Measurements from ENCODE around the gene QSER1. TPM values are rescaled to one million over a fixed set of nuclear protein-coding genes. Genes with fewer than 3 reads are reported as not detected.
"Not testable (repeated sequence)": the region's sequence is repeated elsewhere in the genome, so short reads cannot be mapped to it uniquely, and the experiment has no call there.

The QSER1 gene
- total RNA-seq, 2 donors from 2014 or later = 14.1 to 15.2 TPM

GRCh38 chr11:32884023-32884422 is 8.6 kb upstream of the QSER1 start:
- Mint-ChIP-seq H3K9me3 (no peaks in the 10 kb centered on the region), H3K36me3 (ENCODE audit: low read depth) (no peaks in the 10 kb centered on the region), H3K27ac (no peak overlapping the region), H3K4me3 (no peak overlapping the region), H3K27me3 (peaks cover 5% of the 10 kb centered on the region), H3K4me1 (no peaks in the 10 kb centered on the region)
- no peak for ATAC-seq (replicated peaks)

DNA sequence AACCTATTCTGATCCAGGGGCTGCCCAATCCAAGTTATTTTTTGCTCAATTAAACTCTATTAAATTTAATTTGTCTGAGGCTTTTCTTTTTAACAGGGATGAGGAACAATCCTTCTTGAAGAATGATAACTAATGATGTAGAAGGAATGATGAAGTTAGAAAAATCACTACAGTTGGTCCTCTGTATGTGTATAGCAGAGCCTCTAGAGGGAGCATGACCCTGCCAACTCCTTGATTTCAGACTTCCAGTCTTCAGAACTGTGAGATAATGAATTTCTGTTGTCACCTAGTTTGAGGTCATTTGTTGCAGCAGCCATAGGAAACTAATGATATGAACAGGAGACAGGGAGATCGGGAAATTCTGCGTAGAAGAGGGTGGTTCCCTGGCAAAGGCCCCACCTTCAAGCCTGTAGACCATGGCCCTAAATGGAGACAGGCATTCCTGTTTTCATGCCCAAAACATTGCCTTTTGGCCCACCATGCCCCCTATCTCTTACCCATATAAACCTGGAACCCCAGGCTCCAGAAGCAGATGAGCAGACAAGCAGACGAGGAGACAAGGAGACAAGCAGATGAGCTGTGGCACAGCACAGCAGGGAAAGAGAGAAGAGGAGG is 7.7 kb upstream of the QSER1 start:
- ATAC-seq (replicated peaks) = no peak
- H3K4me3 Mint-ChIP-seq = no peak overlapping the region
- H3K27me3 Mint-ChIP-seq = peaks cover 4% of the 10 kb centered on the region
- H3K27ac Mint-ChIP-seq = no peak overlapping the region
- no peaks in the 10 kb centered on the region for H3K9me3 Mint-ChIP-seq
- H3K36me3 Mint-ChIP-seq (ENCODE audit: low read depth) = no peaks in the 10 kb centered on the region
- no peaks in the 10 kb centered on the region for H3K4me1 Mint-ChIP-seq

- Mint-ChIP-seq H3K9me3 (no peaks in the 10 kb centered on the region), H3K4me3 (no peak overlapping the region), H3K36me3 (ENCODE audit: low read depth) (no peaks in the 10 kb centered on the region), H3K27ac (no peak overlapping the region), H3K27me3 (peaks cover 4% of the 10 kb centered on the region), H3K4me1 (no peaks in the 10 kb centered on the region)
- ATAC-seq (replicated peaks) = no peak
Observed at GRCh38 chr11:32885556-32885955, 7.1 kb upstream of the QSER1 start.

DNA sequence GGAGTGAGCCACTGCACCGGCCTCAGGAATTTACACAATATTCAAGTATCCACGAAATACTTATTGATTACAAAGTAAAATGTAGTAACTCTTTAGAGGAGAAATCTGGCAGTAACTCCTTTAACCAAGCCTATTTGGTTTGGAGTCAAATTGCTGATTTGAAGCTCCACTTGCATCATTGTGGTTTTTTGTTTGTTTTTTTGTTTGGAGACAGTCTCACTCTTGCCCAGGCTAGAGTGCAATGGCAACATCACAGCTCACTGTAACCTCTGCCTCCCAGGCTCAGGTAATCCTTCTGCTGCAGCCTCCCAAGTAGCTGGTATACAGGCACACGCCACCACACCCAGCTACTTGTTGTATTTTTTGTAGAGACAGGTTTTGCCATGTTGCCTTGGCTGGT is 6.4 kb upstream of the QSER1 start:
- Mint-ChIP-seq H3K36me3 (ENCODE audit: low read depth) (no peaks in the 10 kb centered on the region), H3K27ac (no peak overlapping the region), H3K4me3 (no peak overlapping the region), H3K4me1 (no peaks in the 10 kb centered on the region), H3K27me3 (peaks cover 4% of the 10 kb centered on the region), H3K9me3 (no peaks in the 10 kb centered on the region)
- no peak for ATAC-seq (replicated peaks)

GRCh38 chr11:32887707-32888383 is 4.8 kb upstream of the QSER1 start:
- H3K36me3 Mint-ChIP-seq (ENCODE audit: low read depth) = not testable (repeated sequence)

DNA sequence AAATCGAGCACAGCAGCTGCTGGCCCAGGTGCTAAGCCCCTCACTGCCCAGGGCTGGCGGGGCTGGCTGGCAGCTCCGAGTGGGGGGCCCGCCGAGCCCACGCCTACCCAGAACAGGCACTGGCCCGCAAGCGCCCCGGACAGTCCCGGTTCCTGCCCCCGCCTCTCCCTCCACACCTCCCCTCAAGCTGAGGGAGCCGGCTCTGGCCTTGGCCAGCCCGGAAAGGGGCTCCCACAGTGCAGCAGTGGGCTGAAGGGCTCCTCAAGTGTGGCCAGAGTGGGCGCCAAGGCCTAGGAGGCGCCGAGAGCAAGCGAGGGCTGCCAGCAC is 4.3 kb upstream of the QSER1 start:
- H3K4me1 Mint-ChIP-seq; H3K36me3 Mint-ChIP-seq (ENCODE audit: low read depth); H3K4me3 Mint-ChIP-seq; ATAC-seq (replicated peaks); H3K9me3 Mint-ChIP-seq; H3K27ac Mint-ChIP-seq; H3K27me3 Mint-ChIP-seq: not testable (repeated sequence)

More at GRCh38 chr11:32887707-32888383, 4.8 kb upstream of the QSER1 start:
- H3K4me3 Mint-ChIP-seq; H3K27ac Mint-ChIP-seq; H3K9me3 Mint-ChIP-seq; H3K27me3 Mint-ChIP-seq; ATAC-seq (replicated peaks); H3K4me1 Mint-ChIP-seq: not testable (repeated sequence)

DNA sequence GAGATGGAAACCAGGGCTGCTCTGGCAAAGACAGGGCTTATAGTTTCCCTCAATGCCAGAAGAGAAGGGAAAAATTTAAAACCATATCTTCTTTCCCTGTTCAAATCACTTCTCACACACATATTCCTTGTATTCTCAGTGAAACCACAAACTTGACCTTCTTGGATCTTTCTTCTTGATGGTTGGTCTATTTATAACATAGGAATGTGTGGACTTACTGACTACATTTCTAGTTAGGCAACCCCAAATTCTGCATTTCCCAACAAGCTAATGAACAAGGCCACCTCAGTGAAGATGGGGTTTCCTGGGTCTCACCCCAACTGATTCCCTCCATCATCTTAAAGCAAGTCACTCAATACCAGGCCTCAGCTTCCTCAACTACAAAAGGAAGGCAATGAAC is 3.8 kb upstream of the QSER1 start:
- no peak overlapping the region for H3K4me3 Mint-ChIP-seq
- H3K9me3 Mint-ChIP-seq = no peaks in the 10 kb centered on the region
- no peak overlapping the region for H3K27ac Mint-ChIP-seq
- no peaks in the 10 kb centered on the region for H3K27me3 Mint-ChIP-seq
- H3K36me3 Mint-ChIP-seq (ENCODE audit: low read depth) = peaks cover 6% of the 10 kb centered on the region
- ATAC-seq (replicated peaks) = no peak
- H3K4me1 Mint-ChIP-seq = peaks cover 10% of the 10 kb centered on the region

GRCh38 chr11:32890843-32891656 is 1.6 kb upstream of the QSER1 start:
- Mint-ChIP-seq H3K4me1 (peaks cover 16% of the 10 kb centered on the region), H3K27ac (peak overlapping the region; percentile 97), H3K27me3 (no peaks in the 10 kb centered on the region), H3K9me3 (no peaks in the 10 kb centered on the region), H3K36me3 (ENCODE audit: low read depth) (peaks cover 6% of the 10 kb centered on the region), H3K4me3 (peak overlapping the region; percentile 88)
- ATAC-seq (replicated peaks) = no peak

- peaks cover 16% of the 10 kb centered on the region for H3K4me1 Mint-ChIP-seq
- peak; percentile 30 for ATAC-seq (replicated peaks)
Observed at GRCh38 chr11:32891657-32892354, 805 bp upstream of the QSER1 start.

DNA sequence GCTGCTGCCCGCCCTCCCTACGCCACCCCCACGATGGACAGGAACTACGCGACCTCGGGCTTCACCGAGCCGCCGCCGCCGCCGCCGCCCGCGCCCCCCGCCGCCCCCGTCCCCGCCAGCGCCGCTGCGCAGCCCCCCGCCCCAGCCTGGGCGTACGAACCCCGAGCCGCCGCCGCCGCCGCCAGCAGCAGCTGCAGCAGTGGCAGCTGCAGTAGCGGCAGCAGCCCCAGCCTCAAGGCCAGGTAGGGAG is 407 bp downstream of the QSER1 start:
- Mint-ChIP-seq H3K9me3 (no peaks in the 10 kb centered on the region), H3K4me1 (peaks cover 23% of the 10 kb centered on the region), H3K36me3 (ENCODE audit: low read depth) (peaks cover 6% of the 10 kb centered on the region), H3K27ac (peak overlapping the region; percentile 92), H3K4me3 (peak overlapping the region; percentile 86), H3K27me3 (no peaks in the 10 kb centered on the region)
- no peak for ATAC-seq (replicated peaks)

More at GRCh38 chr11:32891657-32892354, 805 bp upstream of the QSER1 start:
- Mint-ChIP-seq H3K9me3 (no peaks in the 10 kb centered on the region), H3K36me3 (ENCODE audit: low read depth) (peaks cover 6% of the 10 kb centered on the region), H3K27me3 (no peaks in the 10 kb centered on the region), H3K4me3 (peak overlapping the region; percentile 88), H3K27ac (peak overlapping the region; percentile 97)

DNA sequence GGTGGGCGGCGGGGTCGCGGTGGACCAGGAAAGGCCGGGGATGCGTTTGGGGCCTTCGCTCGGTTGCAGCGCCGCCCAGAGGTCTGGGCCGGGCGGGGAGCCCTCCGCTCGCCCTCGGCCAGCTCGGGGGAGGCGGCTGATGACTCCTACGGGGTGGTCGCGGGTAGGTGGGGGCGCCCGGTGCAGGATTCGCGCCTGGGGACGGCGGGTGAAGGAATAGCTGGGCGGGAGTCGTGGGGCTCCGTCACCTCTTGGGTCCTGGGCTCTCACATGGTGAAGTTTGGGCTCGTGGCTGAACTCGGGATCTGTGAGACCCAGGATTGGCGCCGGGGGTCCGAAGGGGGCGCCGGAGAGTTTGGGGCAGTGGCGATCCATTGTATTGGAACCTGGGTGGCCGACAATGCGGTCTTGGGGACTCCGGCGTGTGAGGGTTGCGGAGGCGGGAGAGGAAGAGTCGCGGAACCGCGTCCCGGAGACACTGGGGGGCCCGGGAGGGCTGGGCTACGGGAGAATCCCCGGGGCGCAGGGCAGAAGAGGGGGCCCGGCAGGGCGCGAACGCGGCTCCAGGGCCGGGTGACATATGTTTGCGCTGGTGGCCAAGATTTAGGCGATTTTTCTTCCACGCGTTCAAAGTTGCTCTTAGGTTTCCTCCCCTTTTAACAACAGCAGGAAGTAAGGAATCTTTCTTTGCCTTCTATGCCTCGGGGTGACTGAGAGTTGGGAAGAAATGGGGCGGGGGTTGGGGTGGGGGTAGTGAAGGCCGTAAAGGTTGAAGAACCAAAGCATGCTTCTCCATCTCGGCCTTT is 935 bp downstream of the QSER1 start:
- peak overlapping the region; percentile 86 for H3K4me3 Mint-ChIP-seq
- peak; percentile 40 for ATAC-seq (replicated peaks)
- H3K27ac Mint-ChIP-seq = peak overlapping the region; percentile 92
- no peaks in the 10 kb centered on the region for H3K27me3 Mint-ChIP-seq
- H3K4me1 Mint-ChIP-seq = peaks cover 23% of the 10 kb centered on the region
- H3K36me3 Mint-ChIP-seq (ENCODE audit: low read depth) = peaks cover 6% of the 10 kb centered on the region
- no peaks in the 10 kb centered on the region for H3K9me3 Mint-ChIP-seq

- peak overlapping the region; percentile 92 for H3K27ac Mint-ChIP-seq
- H3K36me3 Mint-ChIP-seq (ENCODE audit: low read depth) = peaks cover 6% of the 10 kb centered on the region
- H3K27me3 Mint-ChIP-seq = no peaks in the 10 kb centered on the region
- peak; percentile 55 for ATAC-seq (replicated peaks)
- H3K9me3 Mint-ChIP-seq = no peaks in the 10 kb centered on the region
- peak overlapping the region; percentile 86 for H3K4me3 Mint-ChIP-seq
- peaks cover 23% of the 10 kb centered on the region for H3K4me1 Mint-ChIP-seq
Observed at GRCh38 chr11:32894149-32894827, 1.7 kb downstream of the QSER1 start.

DNA sequence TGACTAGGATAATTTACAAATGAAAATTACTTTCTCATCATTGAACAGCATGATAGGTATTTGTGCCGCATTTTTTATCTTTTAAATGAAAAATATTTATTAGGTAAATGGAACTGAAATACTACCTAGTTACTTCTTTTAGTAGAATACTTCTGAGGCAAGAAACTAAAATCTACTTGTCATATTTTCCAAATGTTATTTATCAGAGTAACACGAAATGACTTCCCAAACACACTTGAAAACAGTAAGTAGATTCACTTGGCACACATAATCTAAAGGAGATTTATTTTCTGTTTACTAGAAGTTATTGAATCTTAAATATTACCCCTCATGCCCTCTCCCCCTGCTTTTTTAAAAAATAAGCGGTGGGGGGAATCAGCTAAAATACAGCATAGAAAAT is 2.3 kb downstream of the QSER1 start:
- H3K9me3 Mint-ChIP-seq = no peaks in the 10 kb centered on the region
- peaks cover 30% of the 10 kb centered on the region for H3K4me1 Mint-ChIP-seq
- H3K27me3 Mint-ChIP-seq = no peaks in the 10 kb centered on the region
- no peak overlapping the region for H3K27ac Mint-ChIP-seq
- peaks cover 12% of the 10 kb centered on the region for H3K36me3 Mint-ChIP-seq (ENCODE audit: low read depth)
- ATAC-seq (replicated peaks) = no peak
- H3K4me3 Mint-ChIP-seq = peak overlapping the region; percentile 86

- H3K27ac Mint-ChIP-seq = no peak overlapping the region
- no peaks in the 10 kb centered on the region for H3K27me3 Mint-ChIP-seq
- H3K36me3 Mint-ChIP-seq (ENCODE audit: low read depth) = peaks cover 13% of the 10 kb centered on the region
- H3K4me3 Mint-ChIP-seq = peak overlapping the region; percentile 15
- ATAC-seq (replicated peaks) = no peak
- peaks cover 31% of the 10 kb centered on the region for H3K4me1 Mint-ChIP-seq
- no peaks in the 10 kb centered on the region for H3K9me3 Mint-ChIP-seq
Observed at GRCh38 chr11:32895471-32895870, 2.9 kb downstream of the QSER1 start.

All from activated T-helper 17 cell treated with anti-CD3 and anti-CD28 coated beads, Interleukin-2, amount 50 U/mL, for 72 hours (primary cell).